K562 (cell line): ENCODE data around the gene RAB40B. TPM values are rescaled to one million over a fixed set of nuclear protein-coding genes. Genes with fewer than 3 reads are reported as not detected.

Source experiments
- ATAC-seq: fragments of 200-7000 bp; cut with Tn5 transposase; 3 replicates; pipeline ENCODE4 v1.9.1; 2020; ENCODE audit warnings: moderate library complexity
- BruUV-seq: library from RNA; stranded (reverse); fragments of 400-500 nt; replicated peaks from 2 replicates; lab custom pipeline; 2021; lab: Mats Ljungman, UMichigan
- CTCF ChIA-PET: fragments of 300-600 bp; formaldehyde crosslinking; extraction: SDS; loops from one replicate; lab custom pipeline; 2021; ENCODE audit warnings: low intra/inter-chr PET ratio; lab: Yijun Ruan, JAX
- POLR2A ChIA-PET: fragments of 300-600, 350-650 bp; sonication (Branson Sonifier 250); formaldehyde crosslinking; extraction: SDS; loops from one replicate; lab custom pipeline; 2021; ENCODE audit warnings: antibody characterized with exemption, inconsistent platforms; lab: Yijun Ruan, JAX
- DNase-seq, 4 experiments: peaks; one replicate each; pipeline versions ENCODE4 v3.0.0 to v3.0.0-alpha.2; 2011 to 2018; ENCODE audit warnings: low spot score in 3 of 4, mixed read lengths in 3 of 4; ENCODE audit errors: extremely low read depth in 1 of 4
- FAIRE-seq: peaks from 2 replicates; lab custom pipeline; 2011; peaks lifted over from hg19 to GRCh38; lab: Jason Lieb, UNC
- H2AFZ ChIP-seq: 2 replicates; pipeline ENCODE4 v1.6.0; 2011; ENCODE audit warnings: low read depth, low read length, control low read depth, inconsistent platforms
- H3K27ac ChIP-seq: fragments of 200-600 bp; 3 replicates; pipeline ENCODE4 v1.8.0; 2011; ENCODE audit warnings: low read depth, mild to moderate bottlenecking, control low read depth, inconsistent platforms, low read length, moderate library complexity, mixed read lengths; ENCODE audit errors: extremely low read depth
- H3K27me3 ChIP-seq, 2 experiments: fragments of 300-600 bp in 1 of 2; 2 replicates in 1 of 2; 3 replicates in 1 of 2; pipeline versions ENCODE4 v1.6.0 to v1.8.0; 2011; ENCODE audit warnings: inconsistent platforms in 2 of 2, low read length in 2 of 2, mild to moderate bottlenecking in 1 of 2, mixed read lengths in 1 of 2, moderate library complexity in 1 of 2; ENCODE audit not compliant: control insufficient read depth in 2 of 2, insufficient read depth in 2 of 2
- H3K36me3 ChIP-seq: fragments of 300-600 bp; 3 replicates; pipeline ENCODE4 v1.8.0; 2011; ENCODE audit warnings: mild to moderate bottlenecking, low read length, inconsistent platforms; ENCODE audit not compliant: control insufficient read depth, insufficient read depth
- H3K4me1 ChIP-seq, 2 experiments: fragments of 200-600 bp in 1 of 2; replicated peaks in 1 of 2; 2 replicates in 1 of 2; 3 replicates in 1 of 2; pipeline versions ENCODE4 v1.5.1 to v1.8.0; 2011; ENCODE audit warnings: inconsistent platforms in 2 of 2, low read length in 2 of 2, mild to moderate bottlenecking in 1 of 2, mixed read lengths in 1 of 2, moderate library complexity in 1 of 2; ENCODE audit not compliant: control insufficient read depth in 2 of 2, insufficient read depth in 2 of 2
- H3K4me2 ChIP-seq: 2 replicates; pipeline ENCODE4 v1.6.1; 2011; ENCODE audit warnings: low read length, control low read depth, inconsistent platforms, mixed read lengths; ENCODE audit not compliant: insufficient read depth
- H3K4me3 ChIP-seq: fragments of 200-600 bp; sonication (generic), shearing (Covaris generic); 2 replicates; pipeline ENCODE4 v1.5.1; 2016; ENCODE audit warnings: control low read depth, inconsistent platforms
- H3K79me2 ChIP-seq: fragments of 200-600 bp; 3 replicates; pipeline ENCODE4 v1.8.0; 2011; ENCODE audit warnings: low read length, inconsistent platforms; ENCODE audit not compliant: control insufficient read depth, insufficient read depth
- H3K9ac ChIP-seq, 2 experiments: 2 replicates each; pipeline versions ENCODE4 v1.6.0 to v1.6.1; 2011; ENCODE audit warnings: low read depth in 2 of 2, low read length in 2 of 2, control low read depth in 1 of 2, inconsistent platforms in 1 of 2, mild to moderate bottlenecking in 1 of 2, mixed read lengths in 1 of 2; ENCODE audit not compliant: insufficient read depth in 1 of 2
- H3K9me1 ChIP-seq: one replicate; pipeline ENCODE4 v1.6.0; 2011; ENCODE audit warnings: inconsistent platforms, mild to moderate bottlenecking, low read length, moderate library complexity; ENCODE audit not compliant: control insufficient read depth, insufficient read depth
- H3K9me3 ChIP-seq: replicated peaks from 2 replicates; pipeline ENCODE4 v1.5.1; 2011; ENCODE audit warnings: low read depth, low read length, inconsistent platforms; ENCODE audit not compliant: control insufficient read depth, insufficient read depth
- H4K20me1 ChIP-seq: replicated peaks from 2 replicates; pipeline ENCODE4 v1.6.1; 2011; ENCODE audit warnings: low read length, inconsistent platforms, mixed read lengths; ENCODE audit not compliant: control insufficient read depth, insufficient read depth
- ATF1 ChIP-seq, 2 experiments: fragments of 450-650 bp in 1 of 2; IDR thresholded peaks; 2 replicates each; pipeline ENCODE4 v1.6.1; 2016; ENCODE audit warnings: missing compliant biosample characterization in 1 of 2, missing genetic modification characterization in 1 of 2
- RFX5 ChIP-seq: IDR thresholded peaks from 2 replicates; pipeline ENCODE4 v1.6.1; 2011; ENCODE audit warnings: low read depth, mild to moderate bottlenecking, improper control_type of control experiment, low read length
- RUNX1 ChIP-seq: sonication (generic); IDR thresholded peaks from 2 replicates; pipeline ENCODE4 v1.6.1; 2016; ENCODE audit warnings: antibody characterized with exemption, low read depth
- ZNF347 ChIP-seq: fragments of 450-650 bp; formaldehyde crosslinking; IDR thresholded peaks from 2 replicates; pipeline ENCODE4 v1.4.0; 2020; ENCODE audit warnings: low read depth, mild to moderate bottlenecking, moderate library complexity
- WGBS: fragments of 100-300 bp; shearing (Covaris generic); methylation state at CpG from one replicate; pipeline ENCODE4 v1.1.6; 2016; ENCODE audit warnings: low coverage, mixed read lengths; ENCODE audit not compliant: insufficient coverage; ENCODE audit errors: missing lambda C conversion rate; 5-methylcytosine and 5-hydroxymethylcytosine counted together
- in situ Hi-C: fragments of 300-500 bp; cut with MboI; formaldehyde crosslinking; loops from 4 replicates; pipeline ENCODE4 v1.15.0; 2018; ENCODE audit warnings: inconsistent platforms, mixed read lengths
- intact Hi-C: fragments of 100-400 bp; cut with micrococcal nuclease; formaldehyde crosslinking; loops from 2 replicates; pipeline ENCODE4 v1.14.2; 2022
- polyA plus RNA-seq, 8 experiments: library from polyadenylated mRNA; depleted of rRNA in 4 of 8; stranded (reverse) in 5 of 8; unstranded in 3 of 8; fragments of >200 nt; fragmentation: Nextera tagmentation in 2 of 8; fragmentation: Illumina TruSeq in 1 of 8; extraction: Ambion mirVana in 2 of 8; extraction: Trizol in 1 of 8; gene quantifications; 2 replicates each; pipeline versions ENCODE4 v1.2.1 to v1.2.3, GENCODE V29; 2011 to 2014; ENCODE audit warnings: inconsistent platforms in 1 of 8, missing spikeins in 1 of 8
- total RNA-seq, 7 experiments: library from RNA; depleted of rRNA in 6 of 7; stranded (reverse); fragments of >200 nt in 6 of 7; fragmentation: Illumina TruSeq in 2 of 7; extraction: Trizol in 2 of 7; gene quantifications; 2 replicates each; pipeline versions ENCODE4 v1.2.1 to v1.2.3, GENCODE V29; 2011 to 2021; ENCODE audit warnings: low replicate concordance in 1 of 7
- TF ChIP-seq, protein P1 (sequence below): sonication (generic); formaldehyde crosslinking; IDR thresholded peaks from 2 replicates; pipeline ENCODE4 v1.9.0; 2022; ENCODE audit warnings: mild to moderate bottlenecking, missing genetic modification reagents

The RAB40B gene
- total and polyA plus RNA-seq, 9 of the 15 experiments (the other 6 are each of a cell fraction or from before 2014, with no cell fraction given): 0.13 to 4.6 (median 1.4) TPM

DNA sequence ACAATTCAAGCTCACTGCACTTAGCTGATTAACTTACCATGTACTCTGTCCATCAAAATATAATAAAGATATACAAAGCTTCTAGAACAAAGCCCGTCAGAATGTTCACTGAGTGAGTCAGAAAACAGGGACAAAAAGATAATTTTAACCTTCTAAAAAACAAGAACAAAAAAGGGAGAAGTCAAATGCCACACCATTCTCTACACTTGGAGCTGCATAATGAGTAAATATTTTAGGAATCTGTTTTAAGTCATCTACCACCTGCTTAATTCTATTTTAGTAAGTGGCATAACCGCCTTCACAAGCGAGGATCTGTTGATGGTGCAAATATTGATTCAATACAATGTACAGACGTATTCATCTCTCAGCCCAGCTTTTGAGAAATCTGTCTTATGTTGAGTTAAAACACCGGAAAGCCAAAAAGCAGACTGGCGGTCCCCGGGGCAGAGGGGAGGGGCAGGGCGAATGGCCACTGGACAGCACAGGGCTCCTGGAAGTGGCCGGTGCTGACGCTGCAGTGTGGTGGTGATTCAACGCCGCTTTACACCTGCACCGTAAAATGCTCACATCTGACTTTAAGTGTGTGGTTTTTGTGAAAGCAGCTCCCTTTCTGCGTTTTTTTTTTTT is 20.1 kb downstream of the RAB40B start (continued):
- TF ChIP-seq ZNF347 (CRISPR knock-in tag): no peak
- TF ChIP-seq, protein P1, sequence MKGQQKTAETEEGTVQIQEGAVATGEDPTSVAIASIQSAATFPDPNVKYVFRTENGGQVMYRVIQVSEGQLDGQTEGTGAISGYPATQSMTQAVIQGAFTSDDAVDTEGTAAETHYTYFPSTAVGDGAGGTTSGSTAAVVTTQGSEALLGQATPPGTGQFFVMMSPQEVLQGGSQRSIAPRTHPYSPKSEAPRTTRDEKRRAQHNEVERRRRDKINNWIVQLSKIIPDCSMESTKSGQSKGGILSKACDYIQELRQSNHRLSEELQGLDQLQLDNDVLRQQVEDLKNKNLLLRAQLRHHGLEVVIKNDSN (CRISPR knock-in tag): no peak
- no peak for TF ChIP-seq RUNX1

DNA sequence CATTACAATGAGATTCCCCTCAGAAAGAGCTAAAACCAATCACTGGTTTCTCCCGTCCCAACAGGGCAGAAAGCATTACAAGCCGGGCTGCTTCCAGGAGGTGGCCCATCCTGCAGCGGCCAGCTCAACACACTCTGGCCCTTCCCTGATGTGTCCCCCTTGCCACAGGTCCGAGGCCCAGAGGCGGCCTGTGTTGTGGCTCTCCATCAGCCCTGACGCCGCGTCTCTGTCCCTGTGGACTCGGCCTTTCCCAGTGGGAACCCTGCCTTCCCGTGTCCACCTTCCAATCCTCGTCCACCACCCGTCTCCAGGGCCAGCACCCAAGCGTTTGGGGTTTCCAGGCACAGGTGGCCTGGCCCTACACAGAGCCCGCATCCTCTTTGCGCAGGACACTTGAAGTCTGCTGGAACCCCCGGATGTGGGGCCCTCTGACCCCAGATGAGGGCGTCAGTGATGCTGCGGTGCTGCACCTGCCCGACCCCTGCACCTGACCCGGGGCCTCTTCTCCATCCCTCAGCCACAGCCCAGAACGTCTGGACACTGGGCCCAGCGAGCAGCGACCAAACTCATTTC is 21.1 kb downstream of the RAB40B start:
- ATAC-seq: no peak

More for the DNA sequence above, 21.1 kb downstream of the RAB40B start:
- no peak for TF ChIP-seq ATF1 (CRISPR knock-in tag; IDR thresholded peaks at IDR 0.05)
- TF ChIP-seq ATF1 (tag; IDR thresholded peaks at IDR 0.05): no peak
- TF ChIP-seq RFX5: no peak
- no peaks in the 10 kb centered on the region for H4K20me1 ChIP-seq
- CTCF ChIA-PET: no interaction called here
- no peak overlapping the region for H3K27ac ChIP-seq
- no peaks in the 10 kb centered on the region for H3K79me2 ChIP-seq
- intact Hi-C loops (no loop called here), in situ Hi-C loops (no loop called here)
- H3K9me1 ChIP-seq: no peaks in the 10 kb centered on the region
- peaks cover 13% of the 10 kb centered on the region for H3K9me3 ChIP-seq
- H3K36me3 ChIP-seq: no peaks in the 10 kb centered on the region
- peaks cover 7 to 29% of the 10 kb centered on the region in 2 experiments; a peak in 3 of 5 replicates for H3K27me3 ChIP-seq
- no peak for FAIRE-seq
- BruUV-seq: no TSS peak
- POLR2A ChIA-PET: interaction anchor here (0.6 to 1.8 kb wide), 3 partner anchors 9 to 579 kb away, joined by 3 to 5 read pairs (median 3); no protein-coding TSS in a partner anchor
- peak overlapping the region in 1 of 2 experiments; percentile 45; a peak in 1 of 4 replicates for H3K9ac ChIP-seq
- H3K4me2 ChIP-seq: no peak overlapping the region
- H2AFZ ChIP-seq: no peak overlapping the region
- H3K4me3 ChIP-seq: no peak overlapping the region
- WGBS: 31% methylated on average over 21 of the region's 23 CpGs
- H3K4me1 ChIP-seq: peaks cover 0 to 18% of the 10 kb centered on the region in 2 experiments; a peak in 2 of 5 replicates
- no peak for DNase-seq
